Upper lobe of left lung (tissue), 4 donors: Measurements from ENCODE around the gene SERPINA3.

Experiments used
- POLR2A ChIP-seq, 4 donors: fragments of 450-650 bp; IDR thresholded peaks; one replicate each; pipeline ENCODE4 v1.5.1; 2016 to 2017; ENCODE audit warnings: antibody characterized with exemption in 4 of 4, mild to moderate bottlenecking in 2 of 4
- TF ChIP-seq, protein P1 (sequence below), 6 experiments: fragments of 450-650 bp in 4 of 6; fragments of 200-600 bp in 2 of 6; sonication (generic) in 2 of 6; IDR thresholded peaks; one replicate each; pipeline ENCODE4 v1.5.1; 2016 to 2019; ENCODE audit warnings: antibody characterized with exemption in 6 of 6

DNA sequence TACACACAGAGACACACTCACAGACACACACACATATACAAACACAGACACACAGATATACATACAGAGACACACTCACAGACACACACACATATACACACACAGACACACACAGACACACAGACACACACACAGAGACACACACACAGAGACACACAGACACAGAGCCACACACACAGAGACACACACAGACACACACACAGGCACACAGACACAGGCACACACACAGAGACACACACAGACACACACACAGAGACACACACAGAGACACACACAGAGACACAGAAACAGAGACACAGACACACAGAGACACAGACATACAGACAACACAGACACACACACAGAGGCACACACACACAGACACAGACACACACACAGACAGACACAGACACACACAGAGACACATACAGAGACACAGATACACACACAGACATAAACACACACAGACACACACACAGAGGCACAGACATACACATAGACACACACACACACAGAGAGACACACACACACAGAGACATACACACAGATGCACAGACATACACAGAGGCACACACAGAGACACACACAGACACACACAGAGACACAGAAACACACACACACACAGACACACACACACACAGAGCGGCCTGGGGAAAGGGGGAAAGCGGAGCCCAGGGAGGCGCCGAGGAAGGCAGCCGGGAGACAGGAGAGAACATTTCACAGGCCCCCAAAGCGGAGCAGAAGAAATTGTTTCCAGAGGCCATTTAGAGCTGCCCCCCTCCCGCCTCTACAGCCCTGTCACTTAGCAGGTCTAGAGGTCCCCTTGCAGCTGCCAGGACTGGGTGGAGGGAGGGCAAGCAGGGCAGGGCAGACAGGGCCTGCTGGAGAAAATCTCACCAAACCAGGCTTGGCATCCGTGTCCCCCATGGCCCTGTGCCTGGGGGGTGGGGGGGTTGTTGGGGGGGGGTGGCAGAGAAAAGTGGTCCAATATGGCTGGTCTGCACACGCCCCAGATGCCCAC, 38.9 kb downstream of the SERPINA3 start:
- TF ChIP-seq, protein P1, sequence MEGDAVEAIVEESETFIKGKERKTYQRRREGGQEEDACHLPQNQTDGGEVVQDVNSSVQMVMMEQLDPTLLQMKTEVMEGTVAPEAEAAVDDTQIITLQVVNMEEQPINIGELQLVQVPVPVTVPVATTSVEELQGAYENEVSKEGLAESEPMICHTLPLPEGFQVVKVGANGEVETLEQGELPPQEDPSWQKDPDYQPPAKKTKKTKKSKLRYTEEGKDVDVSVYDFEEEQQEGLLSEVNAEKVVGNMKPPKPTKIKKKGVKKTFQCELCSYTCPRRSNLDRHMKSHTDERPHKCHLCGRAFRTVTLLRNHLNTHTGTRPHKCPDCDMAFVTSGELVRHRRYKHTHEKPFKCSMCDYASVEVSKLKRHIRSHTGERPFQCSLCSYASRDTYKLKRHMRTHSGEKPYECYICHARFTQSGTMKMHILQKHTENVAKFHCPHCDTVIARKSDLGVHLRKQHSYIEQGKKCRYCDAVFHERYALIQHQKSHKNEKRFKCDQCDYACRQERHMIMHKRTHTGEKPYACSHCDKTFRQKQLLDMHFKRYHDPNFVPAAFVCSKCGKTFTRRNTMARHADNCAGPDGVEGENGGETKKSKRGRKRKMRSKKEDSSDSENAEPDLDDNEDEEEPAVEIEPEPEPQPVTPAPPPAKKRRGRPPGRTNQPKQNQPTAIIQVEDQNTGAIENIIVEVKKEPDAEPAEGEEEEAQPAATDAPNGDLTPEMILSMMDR (IDR thresholded peaks at IDR 0.05) = no peak
- TF ChIP-seq POLR2A (IDR thresholded peaks at IDR 0.05) = no peak
